ENCODE data around the gene ARF6.

DNA sequence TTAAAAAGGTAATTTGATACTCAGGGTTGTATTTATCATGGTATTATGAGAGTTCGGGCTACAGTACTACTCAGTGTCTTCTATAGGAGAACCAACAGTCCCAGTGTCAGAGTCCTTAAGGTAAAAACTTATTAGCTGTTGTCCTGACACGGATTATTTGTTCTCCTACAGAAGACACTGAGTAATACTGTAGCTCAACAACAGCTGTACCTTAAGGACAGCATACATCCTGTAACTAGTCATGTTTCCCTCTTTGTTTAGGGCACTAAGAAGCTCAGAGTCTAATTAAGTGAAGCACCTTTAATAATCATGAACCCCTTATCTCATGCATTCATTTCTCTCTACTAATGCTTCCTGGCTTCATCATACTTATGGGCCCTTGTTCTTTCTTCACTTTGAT lies 33.9 kb downstream of the ARF6 start:
- TF ChIP-seq, protein P1, sequence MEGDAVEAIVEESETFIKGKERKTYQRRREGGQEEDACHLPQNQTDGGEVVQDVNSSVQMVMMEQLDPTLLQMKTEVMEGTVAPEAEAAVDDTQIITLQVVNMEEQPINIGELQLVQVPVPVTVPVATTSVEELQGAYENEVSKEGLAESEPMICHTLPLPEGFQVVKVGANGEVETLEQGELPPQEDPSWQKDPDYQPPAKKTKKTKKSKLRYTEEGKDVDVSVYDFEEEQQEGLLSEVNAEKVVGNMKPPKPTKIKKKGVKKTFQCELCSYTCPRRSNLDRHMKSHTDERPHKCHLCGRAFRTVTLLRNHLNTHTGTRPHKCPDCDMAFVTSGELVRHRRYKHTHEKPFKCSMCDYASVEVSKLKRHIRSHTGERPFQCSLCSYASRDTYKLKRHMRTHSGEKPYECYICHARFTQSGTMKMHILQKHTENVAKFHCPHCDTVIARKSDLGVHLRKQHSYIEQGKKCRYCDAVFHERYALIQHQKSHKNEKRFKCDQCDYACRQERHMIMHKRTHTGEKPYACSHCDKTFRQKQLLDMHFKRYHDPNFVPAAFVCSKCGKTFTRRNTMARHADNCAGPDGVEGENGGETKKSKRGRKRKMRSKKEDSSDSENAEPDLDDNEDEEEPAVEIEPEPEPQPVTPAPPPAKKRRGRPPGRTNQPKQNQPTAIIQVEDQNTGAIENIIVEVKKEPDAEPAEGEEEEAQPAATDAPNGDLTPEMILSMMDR (IDR thresholded peaks at IDR 0.05; ENCODE audit: poor library complexity, severe bottlenecking), result no peak
- no peak for TF ChIP-seq EP300 (conservative IDR thresholded peaks at IDR 0.05; ENCODE audit: poor library complexity, severe bottlenecking)
- no peak for TF ChIP-seq EZH2 (IDR thresholded peaks at IDR 0.05; ENCODE audit: borderline replicate concordance, insufficient read depth, low read length, poor library complexity, severe bottlenecking)
